GM18526 (cell line): ENCODE results near the gene MGAT4C.

Experiments
- POLR2A ChIP-seq: IDR thresholded peaks from 3 replicates; pipeline ENCODE4 v1.6.1; 2011; ENCODE audit not compliant: insufficient read length; ENCODE audit errors: extremely low read depth

The MGAT4C gene

DNA sequence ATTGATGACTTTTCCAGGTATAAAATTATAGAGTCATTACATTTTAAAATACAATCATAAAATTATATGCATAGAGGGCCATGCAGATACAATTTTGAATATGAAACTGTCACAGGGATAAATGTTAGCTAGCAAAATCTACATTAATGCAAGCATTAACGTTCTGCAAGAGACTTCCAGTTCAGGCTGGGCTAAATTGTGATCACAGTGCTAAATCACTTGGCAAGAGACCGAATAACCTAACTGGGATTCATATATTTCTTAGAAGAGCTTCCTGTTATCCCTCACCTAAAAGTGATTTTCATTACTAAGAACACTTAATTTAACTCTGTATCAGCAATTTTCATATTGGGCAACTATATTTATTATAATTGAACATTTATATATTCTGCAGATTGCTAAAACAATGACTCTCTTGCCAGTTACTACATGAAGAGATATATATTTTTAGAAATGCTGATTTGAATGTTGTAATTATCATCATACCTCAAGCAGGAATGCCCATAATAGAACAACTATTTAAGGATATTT lies 83.2 kb downstream of the MGAT4C start:
- no peak for TF ChIP-seq POLR2A

DNA sequence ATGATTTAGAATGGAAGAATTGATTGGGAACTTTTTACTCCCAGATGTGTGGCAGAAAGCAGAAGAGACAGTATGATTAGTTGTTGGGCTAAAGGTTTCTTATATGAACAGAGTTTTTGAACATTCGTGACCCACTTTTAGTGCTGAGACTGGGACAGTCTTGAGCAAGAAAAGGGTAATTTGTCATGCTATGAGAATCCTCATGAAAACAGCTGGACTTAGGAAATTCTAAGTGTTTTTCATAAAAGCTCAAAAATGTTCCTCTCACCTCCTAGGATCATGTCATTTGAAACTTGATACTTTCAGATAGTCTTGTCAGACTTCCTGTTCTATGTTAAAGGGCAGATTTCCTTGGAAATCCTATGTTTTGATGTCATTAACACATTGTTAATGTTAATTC lies 86.1 kb downstream of the MGAT4C start:
- TF ChIP-seq POLR2A: no peak

DNA sequence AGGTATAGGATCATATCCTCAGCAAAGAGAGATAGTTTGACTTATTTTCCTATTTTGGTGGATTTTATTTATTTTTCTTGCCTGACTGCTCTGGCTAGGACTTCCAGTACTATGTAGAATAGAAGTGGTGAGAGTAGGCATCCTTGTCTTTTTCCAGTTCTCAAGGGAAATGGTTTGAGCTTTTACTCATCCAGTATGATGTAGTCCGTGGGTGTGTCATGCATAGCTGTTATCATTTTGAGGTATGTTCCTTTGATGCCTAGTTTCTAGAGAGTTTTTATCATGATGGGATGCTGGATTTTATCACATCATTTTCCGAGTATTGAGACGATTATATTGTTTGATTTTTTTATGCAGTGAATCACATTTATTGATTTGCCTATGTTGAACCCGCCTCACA lies 97.2 kb downstream of the MGAT4C start:
- no peak for TF ChIP-seq POLR2A

DNA sequence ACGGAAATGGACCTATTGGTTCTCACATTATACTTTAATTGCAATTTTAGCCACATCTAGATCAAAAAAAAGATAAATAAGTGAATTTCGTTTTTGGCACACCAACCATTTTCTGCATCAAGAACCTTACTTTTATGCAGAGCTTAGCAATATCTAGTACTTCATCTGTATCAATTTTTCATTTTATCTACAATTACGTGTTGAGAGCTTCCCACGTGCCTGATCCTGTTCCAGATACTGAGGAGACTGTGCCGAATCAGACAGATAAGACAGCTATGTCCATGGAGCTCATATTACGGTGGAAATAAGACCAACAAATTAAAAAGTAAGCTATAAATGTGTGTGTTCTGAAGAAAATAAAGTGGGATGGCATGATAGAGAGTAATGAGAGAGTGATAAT lies 101.6 kb downstream of the MGAT4C start:
- TF ChIP-seq POLR2A: no peak

DNA sequence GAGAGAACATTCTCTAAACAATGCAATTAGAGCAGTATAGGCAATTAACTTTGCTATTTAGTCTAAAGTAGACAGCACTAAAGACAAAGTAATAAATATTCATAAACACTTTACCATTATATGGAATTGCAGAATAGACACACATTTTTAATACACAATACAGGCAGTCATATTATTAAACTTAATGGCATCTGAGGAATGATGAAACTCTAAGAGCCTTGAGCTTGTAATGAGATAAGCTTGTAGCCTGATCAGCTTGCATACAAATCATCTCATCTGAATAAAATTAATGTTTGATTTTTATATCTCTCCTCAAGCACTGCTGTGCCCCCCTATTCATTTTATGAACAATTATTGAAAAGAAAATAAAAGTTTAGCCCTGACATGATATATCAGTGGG lies 107.6 kb downstream of the MGAT4C start:
- no peak for TF ChIP-seq POLR2A

DNA sequence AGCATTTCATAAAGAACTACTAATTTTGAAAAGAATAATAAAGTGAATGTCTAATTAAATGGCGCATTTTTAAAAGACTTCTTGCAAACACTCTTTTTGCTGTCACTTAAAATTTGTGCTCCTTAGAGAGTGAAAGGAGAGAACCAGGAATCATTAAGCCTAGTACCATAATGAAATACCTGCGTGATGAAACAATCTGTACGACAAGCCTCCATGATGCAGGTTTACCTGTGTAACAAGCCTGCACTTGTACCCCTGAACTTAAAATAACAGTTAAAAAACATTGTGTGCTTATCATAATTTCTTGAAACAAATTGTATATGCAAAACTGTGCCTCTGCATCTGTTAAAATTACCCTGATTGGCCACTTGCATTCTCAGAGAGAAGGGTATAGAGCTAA lies 108.1 kb downstream of the MGAT4C start:
- TF ChIP-seq POLR2A: no peak

DNA sequence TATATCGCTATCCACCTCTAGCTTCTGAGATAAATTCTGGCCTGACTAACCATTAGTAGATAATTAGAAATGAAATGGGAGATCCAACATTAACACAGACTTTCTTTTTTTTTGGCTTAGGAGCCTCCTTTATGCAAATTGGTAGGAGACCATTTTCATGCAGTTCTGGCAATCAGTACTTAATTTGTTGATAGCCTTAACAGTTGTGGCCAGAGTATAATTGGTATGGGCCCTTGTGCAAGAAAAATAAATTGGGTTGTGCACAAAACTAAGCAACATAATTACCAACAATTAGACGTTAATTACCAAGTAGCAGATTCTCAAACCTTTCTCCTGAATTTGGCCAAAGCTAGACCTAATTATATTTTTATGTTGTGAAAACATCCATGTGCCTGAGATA lies 111.0 kb downstream of the MGAT4C start:
- no peak for TF ChIP-seq POLR2A

DNA sequence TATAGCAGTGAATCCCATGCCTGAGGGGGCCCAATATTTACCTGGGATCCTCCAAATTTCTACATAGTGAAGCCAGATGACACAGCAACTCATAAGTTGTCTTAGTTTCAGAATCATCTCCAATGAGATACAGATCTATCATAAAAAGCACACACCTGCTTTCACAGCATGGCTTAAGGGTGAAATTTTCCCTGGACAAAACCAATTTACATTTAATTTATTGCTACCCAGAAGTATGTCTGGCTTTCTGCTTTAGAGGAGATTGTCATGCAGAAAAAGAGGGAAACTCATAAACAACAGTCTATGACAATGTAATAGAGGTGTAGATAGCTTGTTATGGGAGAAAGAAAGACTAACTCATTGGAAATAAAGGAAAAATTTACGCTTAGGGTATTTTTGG lies 113.0 kb downstream of the MGAT4C start:
- no peak for TF ChIP-seq POLR2A

DNA sequence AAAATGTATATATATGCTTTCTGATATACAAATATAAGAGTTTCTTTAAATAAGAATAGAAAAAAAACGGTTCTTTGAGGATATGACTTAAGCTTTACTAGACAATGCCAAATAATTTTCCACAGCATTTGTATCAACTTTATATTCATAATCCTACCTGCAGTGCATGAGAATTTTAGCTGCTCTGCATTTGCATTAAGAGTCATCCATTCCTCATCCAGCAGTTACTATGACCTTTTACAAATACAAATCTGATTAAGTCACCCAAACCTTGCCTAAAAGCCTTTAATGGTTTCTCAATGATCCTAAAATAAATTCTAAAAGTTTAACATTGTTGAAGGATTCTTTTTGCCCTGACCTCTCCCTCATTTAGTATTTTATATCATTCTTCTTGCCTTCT lies 116.5 kb downstream of the MGAT4C start:
- TF ChIP-seq POLR2A: no peak

DNA sequence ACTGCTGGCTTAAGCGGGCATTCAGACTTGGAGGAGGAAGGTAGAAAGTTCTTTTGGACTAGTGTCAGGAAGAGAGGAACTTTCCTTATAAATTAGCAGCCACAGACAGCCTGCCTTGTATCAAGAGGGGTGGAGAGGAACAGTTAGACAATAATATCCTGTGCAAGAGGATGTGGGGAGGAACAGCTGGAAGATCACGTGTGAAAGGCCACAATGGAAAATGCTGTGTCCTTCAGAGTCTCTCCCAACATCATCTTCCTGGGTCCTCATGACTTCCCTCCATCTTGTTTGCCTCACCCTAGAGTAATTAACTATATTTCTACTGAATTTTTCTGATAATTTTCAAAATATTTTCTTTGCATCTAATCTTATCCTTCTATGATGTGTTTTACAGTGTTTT lies 117.4 kb downstream of the MGAT4C start:
- no peak for TF ChIP-seq POLR2A

DNA sequence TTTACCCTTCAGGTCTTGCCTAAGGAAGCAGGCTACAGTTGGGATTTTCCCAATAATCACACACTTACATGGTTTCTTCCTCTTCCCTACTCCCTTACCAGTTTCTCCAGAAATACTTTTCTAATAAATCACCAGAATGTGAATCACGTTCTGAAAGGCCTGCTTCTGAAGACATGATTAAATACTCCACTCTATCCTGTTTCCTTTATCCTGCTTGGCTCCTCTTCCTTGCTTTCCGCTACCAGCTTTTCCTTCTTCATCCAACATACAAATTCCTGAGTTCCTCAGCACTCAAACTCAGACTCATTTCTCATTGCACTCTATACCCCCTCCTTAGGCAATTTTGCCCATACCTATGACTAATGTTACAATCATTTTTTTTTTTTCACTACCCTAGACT lies 118.3 kb downstream of the MGAT4C start:
- TF ChIP-seq POLR2A: no peak

DNA sequence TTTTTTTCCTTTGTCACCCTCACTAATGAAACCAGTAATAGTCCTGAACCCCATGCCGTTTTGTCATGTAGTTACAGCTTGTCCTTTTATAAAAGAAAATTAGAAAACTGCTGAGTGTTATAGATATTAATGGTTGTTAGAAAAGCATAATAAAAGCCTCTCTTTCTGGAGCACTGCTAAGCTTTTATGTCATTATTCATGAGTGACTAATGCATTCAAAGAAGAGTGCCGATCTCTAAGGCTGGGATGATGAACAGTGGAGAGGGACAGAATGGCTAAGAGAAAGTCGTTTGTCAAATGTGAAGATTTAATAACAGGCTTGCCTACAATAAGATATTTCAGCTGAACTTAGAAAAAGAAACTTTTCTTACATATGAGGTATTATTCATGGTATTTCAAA lies 121.6 kb downstream of the MGAT4C start:
- no peak for TF ChIP-seq POLR2A

DNA sequence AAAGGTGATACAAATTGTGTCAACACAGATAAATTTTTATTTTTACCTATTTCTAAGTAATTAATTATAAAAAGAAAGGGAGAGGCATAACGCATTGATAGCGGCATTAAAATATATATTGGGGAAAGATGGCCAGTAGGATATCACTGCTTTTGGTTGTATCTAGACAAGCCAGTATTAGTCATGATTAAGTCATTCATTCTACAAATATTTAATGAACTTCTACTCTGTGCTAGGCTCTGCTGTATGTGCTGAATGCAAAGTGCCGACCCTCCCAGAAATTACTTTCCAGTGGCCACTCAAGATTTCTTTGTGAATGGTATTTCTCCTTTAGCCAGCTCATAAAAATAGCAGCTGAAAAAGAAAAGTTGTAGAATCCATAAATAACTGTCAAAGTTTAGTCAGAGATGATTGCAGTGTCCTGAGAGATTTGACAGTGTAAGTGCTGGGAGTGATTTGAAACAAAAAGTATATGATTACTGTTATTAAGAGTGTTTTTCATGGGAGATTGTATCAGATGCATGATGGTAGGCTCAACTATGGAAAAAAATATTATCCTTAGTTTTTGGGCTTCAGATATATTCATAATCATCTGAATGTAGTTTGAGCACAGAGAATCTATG lies 133.2 kb downstream of the MGAT4C start:
- no peak for TF ChIP-seq POLR2A

DNA sequence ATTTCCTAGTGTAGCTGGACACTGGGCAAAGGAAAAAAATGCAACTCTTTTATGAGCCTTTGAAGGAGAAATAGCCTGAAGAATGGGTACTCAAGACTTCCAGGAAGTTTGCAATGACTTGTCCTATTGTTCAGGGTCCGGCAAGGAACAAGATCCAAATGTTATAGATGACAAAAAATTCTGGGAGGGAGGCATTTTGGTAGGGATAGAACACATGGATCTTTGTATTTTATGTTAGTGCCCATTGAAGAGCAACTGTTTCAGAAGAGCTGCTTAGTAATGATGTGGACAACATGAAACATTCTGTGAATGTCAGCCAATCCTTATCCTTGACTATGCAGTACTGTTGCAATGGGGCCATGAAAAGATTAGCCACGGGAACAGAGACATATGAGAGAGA lies 138.0 kb downstream of the MGAT4C start:
- TF ChIP-seq POLR2A: no peak

DNA sequence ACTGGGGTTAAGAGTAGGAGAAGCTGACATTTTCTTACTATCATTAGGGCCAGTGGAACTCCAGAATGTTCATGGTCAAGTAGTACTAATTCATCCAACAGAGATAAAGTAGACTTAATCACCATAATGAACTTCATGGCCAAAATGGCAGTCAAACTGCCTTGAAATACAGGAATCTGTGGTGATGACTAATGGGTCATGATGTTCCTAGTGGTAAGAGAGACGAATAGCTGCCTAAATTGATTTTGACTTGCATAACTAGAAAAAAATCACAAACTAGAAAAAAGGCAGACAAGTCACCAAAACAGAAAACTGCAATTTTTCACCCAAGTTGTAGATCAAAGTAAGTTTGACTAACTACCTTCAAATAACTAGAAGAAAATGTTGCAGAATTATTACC lies 138.5 kb downstream of the MGAT4C start:
- TF ChIP-seq POLR2A: no peak

DNA sequence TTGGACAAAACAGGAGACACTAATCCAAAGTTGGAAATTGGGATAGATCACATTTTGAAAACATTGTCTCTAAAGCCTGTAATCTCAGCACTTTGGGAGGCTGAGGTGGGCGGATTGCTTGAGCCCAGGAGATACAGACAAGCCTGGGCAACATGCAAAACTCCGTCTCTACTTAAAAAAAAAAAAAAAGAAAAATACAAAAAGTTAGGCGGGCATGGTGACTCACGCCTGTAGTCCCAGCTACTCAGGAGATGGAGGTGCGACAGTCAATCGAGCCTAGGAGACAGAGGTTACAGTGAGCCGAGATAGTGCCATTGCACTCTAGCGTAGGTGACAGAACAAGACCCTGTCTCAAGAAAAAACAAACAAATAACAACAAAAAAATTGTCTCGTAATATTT lies 152.1 kb downstream of the MGAT4C start:
- TF ChIP-seq POLR2A: no peak

DNA sequence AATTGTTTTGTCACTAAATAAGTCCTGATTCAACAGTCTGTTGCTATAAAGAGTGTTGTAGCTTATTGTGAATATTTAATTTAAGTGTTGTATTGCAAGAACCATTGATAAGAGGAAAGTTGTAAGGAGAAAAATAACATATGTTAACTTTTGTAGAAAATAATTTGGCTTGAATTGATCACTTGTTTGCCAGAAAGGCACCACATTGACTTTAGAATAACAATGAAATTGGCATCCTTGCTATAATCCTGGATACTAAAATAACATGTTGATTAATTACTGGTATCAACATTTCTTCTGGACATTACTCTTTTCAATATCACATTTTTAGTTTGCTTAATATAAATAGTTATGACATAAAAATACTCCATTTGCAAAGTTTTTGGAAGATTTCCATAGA lies 159.0 kb downstream of the MGAT4C start:
- TF ChIP-seq POLR2A: no peak

DNA sequence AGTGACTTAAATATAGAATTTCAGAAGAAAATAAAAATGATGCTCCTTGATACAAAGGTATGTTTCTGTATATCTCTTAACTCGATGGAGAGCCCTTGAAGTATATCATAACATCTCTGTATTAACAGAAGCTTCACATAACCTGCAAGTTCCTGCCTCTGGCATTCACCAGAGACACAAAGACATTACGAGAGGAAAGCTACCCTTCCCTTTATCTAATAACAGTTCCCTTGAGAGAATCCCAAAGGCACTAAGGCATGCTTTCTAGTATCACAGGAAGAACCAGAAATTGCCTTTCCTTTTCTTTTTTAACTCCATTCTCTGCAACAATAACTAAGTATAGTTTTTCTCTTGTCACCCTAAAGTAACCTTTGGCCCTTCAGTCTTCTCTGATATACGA lies 164.5 kb downstream of the MGAT4C start:
- no peak for TF ChIP-seq POLR2A

DNA sequence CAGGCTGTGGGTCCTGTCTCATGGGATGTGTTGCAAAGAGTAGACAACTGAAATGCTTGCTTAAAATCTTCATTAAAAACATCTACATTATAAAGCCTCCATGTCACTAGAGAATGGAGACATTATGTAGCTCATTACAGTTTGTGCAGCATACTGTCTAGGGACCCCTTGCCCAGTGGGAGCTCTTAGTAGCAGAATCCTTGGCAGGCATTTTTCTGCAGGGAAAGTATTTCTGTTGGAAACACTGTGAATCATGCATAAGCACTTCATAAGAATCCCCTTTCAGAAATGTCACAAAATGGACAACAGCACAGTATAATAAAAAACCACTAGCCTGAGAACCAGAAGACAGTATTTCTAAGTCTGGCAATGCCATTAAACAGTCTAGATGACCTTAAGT lies 174.3 kb downstream of the MGAT4C start:
- no peak for TF ChIP-seq POLR2A
